HG03460 (cell line): ENCODE results near the gene ZFP1.
"Not testable (repeated sequence)": the region's sequence is repeated elsewhere in the genome, so short reads cannot be mapped to it uniquely, and the experiment has no call there.

Source experiments
- ATAC-seq: cut with Tn5 transposase; IDR thresholded peaks from one replicate; pipeline ENCODE4 v1.9.1; 2021; ENCODE audit not compliant: unreplicated experiment

The ZFP1 gene

DNA sequence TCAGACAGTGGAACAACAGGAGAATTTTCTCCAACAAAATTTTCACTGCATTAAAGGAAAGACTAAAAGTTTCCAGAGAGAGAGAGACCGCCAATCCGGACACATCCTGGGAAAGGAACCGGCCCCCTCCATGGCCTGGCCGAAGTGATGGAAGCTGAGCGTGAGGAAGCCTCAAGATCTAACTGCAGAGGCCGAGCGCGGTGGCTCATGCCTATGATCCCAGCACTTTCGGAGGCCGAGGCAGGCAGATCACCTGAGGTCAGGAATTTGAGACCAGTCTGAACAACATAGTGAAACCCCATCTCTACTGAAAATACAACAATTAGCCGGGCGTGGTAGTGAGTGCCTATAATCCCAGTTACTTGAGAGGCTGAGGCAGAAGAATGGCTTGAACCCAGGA, 54.8 kb downstream of the ZFP1 start:
- no peak for ATAC-seq

DNA sequence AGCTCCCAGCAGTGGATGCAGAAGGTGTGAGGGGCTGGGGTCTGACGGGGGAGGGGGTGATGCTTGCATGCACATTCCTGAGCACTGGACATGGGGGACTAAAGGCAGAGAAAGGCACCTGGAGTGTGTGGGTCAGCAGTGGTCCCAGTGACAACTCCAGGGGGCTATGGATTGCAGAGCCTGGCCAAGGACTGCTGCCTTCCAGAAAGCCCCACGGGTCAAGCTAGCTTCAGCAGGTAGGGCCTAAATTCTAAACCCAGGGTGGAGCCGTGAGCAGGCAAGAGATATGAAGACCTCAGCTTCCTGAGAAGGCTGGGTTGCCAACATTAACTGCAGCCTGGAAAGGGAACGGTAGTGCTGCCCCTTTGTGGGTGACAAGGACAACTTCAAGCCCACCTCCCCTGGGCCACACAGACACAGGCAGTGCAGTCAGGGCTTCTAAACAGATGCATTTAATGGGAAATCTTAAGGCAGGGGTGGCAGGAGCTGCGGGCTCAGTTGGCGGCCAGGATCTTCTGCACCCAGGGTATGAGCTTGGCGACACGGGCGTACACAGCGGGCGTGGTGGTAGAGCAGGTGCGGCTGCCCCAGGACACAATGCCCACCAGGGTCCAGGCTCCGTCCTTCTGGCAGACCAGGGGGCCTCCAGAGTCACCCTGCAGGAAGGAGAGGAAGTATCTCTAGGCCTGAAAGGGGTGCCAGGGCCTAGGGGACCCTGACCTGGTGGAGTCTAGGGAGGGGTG, 55.5 kb downstream of the ZFP1 start:
- no peak for ATAC-seq

GRCh38 chr16:75204410-75204758, 56.1 kb downstream of the ZFP1 start:
- ATAC-seq = no peak

GRCh38 chr16:75204905-75205304, 56.6 kb downstream of the ZFP1 start:
- not testable (repeated sequence) for ATAC-seq

- ATAC-seq = not testable (repeated sequence)
These were observed 57.1 kb downstream of the ZFP1 start for GRCh38 chr16:75205438-75205837.

- not testable (repeated sequence) for ATAC-seq
These were observed 57.8 kb downstream of the ZFP1 start for GRCh38 chr16:75205961-75206748.

DNA sequence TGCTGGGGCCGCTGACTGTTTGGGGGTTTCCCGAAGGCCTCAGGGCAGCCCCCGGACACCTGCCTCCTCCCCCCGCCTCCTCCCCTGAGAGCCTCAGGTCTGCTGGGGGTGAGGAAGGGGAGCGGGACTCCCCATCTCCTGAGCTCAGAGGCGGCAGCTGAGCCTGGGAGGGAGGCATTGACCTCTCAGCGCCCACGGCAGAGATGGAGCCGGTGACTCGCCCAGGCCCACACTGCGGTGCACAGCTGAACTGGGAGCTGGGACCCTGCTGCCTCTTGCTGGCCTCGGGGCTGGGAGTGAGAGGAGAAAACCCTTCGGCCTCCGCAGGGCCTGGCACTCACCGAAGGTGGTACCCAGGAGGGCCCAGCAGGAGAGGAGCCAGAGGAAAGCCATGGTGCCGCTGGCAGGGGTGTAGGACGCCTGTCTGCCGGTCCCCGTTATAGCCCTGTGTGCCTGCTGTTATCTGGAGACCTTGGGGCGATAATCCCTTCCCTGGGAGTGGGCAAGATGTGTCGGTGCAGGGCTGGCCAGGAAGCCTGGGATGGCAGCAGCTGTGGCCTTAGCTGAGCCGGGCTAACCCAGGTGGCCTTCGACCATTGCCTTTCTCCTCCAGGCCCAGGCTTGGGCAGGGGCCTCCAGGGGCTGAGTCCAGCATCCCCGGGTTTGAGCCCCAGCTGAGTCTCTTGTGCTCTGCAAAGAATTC, 58.6 kb downstream of the ZFP1 start, which contains the start of gene CTRB2:
Gene CTRB2 (minus strand): TSS at position 413 of the 703 bp plus-strand sequence. CDS start 20 bp downstream, at position 393.
- ATAC-seq = no peak

- no peak for ATAC-seq
These were observed 59.5 kb downstream of the ZFP1 start for GRCh38 chr16:75207831-75208230.

DNA sequence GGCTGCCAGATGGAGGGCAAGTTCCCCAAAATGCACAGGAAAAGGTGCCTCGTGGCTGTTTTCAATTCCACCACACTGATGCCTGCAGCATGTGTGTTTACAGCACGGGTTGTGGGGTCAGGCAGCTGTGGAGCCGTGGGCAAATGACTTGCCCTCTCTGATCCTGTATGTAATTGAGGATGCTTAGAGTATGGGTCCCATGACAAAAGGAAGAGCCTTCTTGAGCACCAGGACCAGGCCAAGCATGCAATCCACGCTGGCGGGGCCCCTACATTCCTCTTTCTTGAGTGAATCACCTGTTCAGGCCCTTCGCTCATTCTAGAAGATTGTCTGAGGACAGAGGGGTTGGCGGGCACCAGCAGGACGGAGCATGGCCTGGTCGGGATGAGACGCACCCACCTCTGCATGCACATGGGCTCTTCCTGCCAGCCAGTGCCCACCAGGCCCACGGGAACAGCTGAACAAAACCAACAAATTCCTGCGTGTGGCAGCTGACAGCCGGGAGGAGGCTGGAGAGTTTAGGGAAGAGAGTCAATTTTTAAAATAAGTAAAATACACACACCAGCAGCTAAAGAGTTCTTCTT, 60.0 kb downstream of the ZFP1 start:
- no peak for ATAC-seq

GRCh38 chr16:75208861-75209505, 60.7 kb downstream of the ZFP1 start:
- ATAC-seq = no peak

GRCh38 chr16:75209514-75209913, 61.2 kb downstream of the ZFP1 start:
- ATAC-seq = not testable (repeated sequence)

DNA sequence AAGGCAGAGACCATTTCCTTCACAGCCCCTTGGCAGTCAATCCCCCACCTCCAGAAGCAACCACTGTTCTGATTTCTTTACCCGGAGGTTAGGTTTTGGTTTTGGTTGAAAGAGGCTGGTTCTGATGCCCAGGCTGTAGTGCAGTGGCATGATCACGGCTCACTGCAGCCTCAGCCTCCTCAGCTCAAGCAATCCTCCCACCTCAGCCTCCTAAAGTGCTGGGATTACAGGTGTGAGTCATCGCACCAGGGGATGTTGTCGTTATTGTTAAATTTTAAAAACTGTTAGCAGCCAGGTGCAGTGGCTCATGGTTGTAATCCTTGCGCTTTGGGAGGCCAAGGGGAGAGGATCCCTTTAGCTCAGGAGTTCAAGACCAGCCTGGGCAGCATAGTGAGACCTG, 61.6 kb downstream of the ZFP1 start:
- no peak for ATAC-seq

DNA sequence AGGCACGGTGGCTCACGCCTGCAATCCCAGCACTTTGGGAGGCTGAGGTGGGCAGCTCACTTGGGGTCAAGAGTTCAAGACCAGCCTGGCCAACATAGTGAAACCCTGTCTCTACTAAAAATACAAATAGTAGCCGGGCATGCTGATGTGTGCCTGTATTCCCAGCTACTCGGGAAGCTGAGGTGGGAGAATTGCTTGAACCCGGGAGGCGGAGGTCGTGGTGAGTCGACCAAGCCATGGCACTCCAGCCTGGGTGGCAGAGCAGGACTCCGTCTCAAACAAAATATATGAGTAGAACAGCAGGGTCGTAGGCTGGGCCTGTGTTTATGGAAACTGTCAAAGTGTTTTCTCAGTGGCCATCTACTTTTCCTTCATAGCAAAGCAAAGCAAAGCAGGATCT, 63.0 kb downstream of the ZFP1 start:
- ATAC-seq = not testable (repeated sequence)

- ATAC-seq = no peak
These were observed 67.8 kb downstream of the ZFP1 start for GRCh38 chr16:75216127-75216526.

- no peak for ATAC-seq
These were observed 68.3 kb downstream of the ZFP1 start for GRCh38 chr16:75216576-75216975.

GRCh38 chr16:75217389-75217851, 69.1 kb downstream of the ZFP1 start:
- no peak for ATAC-seq

DNA sequence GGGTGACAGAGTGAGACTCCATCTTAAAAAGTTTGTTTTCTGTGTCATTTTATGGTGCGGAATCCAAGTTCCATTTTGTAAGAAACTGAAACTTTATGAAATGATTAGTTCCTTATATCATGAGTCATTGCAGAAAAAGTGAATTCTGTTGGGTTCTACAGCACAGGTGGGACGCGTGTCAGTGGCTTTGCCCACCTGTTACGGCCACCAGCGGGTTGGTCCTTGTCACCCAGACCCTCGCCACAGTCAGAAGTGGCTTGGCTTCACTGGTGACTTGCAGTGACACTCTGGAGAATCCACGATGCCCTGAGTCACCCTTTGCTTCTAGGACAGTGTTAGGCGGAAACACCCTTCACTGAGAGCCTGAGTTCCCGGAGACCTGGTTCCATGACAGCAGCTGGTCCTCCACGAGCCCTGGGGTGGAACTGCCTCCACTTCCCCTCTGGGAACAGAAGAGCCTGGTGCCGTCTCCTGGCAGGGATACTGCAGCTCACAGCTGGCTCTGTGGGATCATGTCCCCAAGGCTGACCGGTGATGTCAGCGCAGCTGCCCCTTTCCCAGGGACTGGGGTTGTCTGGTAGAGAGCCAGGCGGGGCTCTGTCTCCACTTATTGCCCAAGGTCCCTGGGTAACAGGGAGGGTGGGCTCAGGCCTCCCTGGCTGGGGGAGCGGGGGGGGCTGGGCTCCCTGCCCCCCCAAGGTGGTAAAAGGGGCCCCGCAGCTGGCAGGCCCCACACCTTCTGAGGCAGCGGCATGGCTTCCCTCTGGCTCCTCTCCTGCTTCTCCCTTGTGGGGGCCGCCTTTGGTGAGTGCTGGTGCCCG, 70.1 kb downstream of the ZFP1 start, which contains the start of gene CTRB1:
Gene CTRB1 (plus strand): TSS at position 733 of the 821 bp plus-strand sequence. CDS start 20 bp downstream, at position 753.
- no peak for ATAC-seq

DNA sequence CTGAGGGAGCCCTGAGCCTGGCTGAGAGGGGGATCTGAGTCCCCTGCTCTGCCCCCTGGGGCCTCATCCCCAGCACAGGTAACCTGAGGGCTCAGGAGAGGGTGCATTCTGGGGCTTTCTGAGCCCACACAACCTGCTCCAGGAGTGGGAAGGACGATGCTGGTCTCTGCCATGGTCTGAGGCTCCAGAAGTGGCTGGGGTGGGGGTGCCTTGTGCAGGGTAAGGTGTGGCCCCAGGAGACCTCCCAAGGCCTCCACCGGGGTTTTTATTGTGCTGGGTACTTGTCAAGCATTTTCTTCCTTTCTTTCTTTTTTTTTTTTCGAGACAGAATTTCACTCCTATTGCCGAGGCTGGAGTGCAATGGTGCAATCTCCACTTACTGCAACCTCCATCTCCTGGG, 70.8 kb downstream of the ZFP1 start:
- no peak for ATAC-seq

DNA sequence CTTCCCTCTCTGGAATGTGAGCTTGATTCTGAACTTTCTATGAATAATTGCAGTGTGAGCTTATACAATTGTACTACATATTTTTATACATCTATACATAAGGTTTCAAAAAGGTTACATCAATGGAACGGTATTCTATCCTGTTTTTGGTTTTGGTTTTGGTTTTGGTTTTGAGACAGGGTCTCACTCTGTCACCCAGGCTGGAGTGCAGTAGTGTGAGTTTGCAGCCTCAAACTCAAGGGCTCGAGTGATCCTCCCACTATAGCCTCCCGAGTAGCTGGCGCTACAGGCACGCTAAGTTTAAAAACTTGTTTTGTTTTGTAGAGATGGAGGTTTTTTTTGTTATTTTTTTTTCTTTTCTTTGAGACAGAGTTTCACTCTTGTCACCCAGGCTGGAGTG, 71.5 kb downstream of the ZFP1 start:
- ATAC-seq = no peak
